GM12878 (cell line): ENCODE results near the gene NUFIP1. TPM values are rescaled to one million over a fixed set of nuclear protein-coding genes. Genes with fewer than 3 reads are reported as not detected.

Source experiments
- ESRRA ChIP-seq: IDR thresholded peaks from 2 replicates; pipeline ENCODE4 v1.6.1; 2012; ENCODE audit warnings: mild to moderate bottlenecking, low read length, improper control_type of control experiment
- GABPA ChIP-seq: IDR thresholded peaks from 2 replicates; pipeline ENCODE4 v1.6.1; 2014; ENCODE audit warnings: antibody characterized with exemption, low read depth, mild to moderate bottlenecking, inconsistent platforms
- MYC ChIP-seq: IDR thresholded peaks from 2 replicates; pipeline ENCODE4 v1.6.1; 2011; ENCODE audit warnings: mild to moderate bottlenecking, low read length, moderate library complexity, inconsistent platforms; ENCODE audit not compliant: insufficient read depth, insufficient replicate concordance, insufficient read length, severe bottlenecking
- NFYB ChIP-seq: IDR thresholded peaks from 2 replicates; pipeline ENCODE4 v1.6.1; 2011; ENCODE audit warnings: low read depth, mild to moderate bottlenecking, low read length, improper control_type of control experiment, moderate library complexity; ENCODE audit not compliant: insufficient read depth
- POU2F2 ChIP-seq: IDR thresholded peaks from 3 replicates; pipeline ENCODE4 v1.6.1; 2011; ENCODE audit warnings: low read depth, mild to moderate bottlenecking, low read length, borderline replicate concordance
- RB1 ChIP-seq: fragments of 450-650 bp; formaldehyde crosslinking; IDR thresholded peaks from 2 replicates; pipeline ENCODE4 v1.6.1; 2017; ENCODE audit warnings: mild to moderate bottlenecking, borderline replicate concordance
- SMAD5 ChIP-seq: IDR thresholded peaks from 2 replicates; pipeline ENCODE4 v1.6.1; 2016; ENCODE audit warnings: antibody characterized with exemption, low read depth
- SREBF2 ChIP-seq: IDR thresholded peaks from 2 replicates; pipeline ENCODE4 v1.6.1; 2012; ENCODE audit warnings: mild to moderate bottlenecking, low read length
- STAT1 ChIP-seq: fragments of 450-650 bp; conservative IDR thresholded peaks from 2 replicates; pipeline ENCODE4 v1.6.1; 2014; ENCODE audit warnings: antibody characterized with exemption, mild to moderate bottlenecking
- polyA plus RNA-seq, 11 experiments: library from polyadenylated mRNA; depleted of rRNA in 4 of 11; unstranded in 6 of 11; stranded (reverse) in 5 of 11; fragments of >200 nt; fragmentation: Nextera tagmentation in 4 of 11; fragmentation: Illumina TruSeq in 1 of 11; extraction: Ambion mirVana in 4 of 11; extraction: Trizol in 1 of 11; gene quantifications; 1 replicate in 1 of 11; 2 replicates in 10 of 11; pipeline versions ENCODE4 v1.2.1 to v1.2.3, GENCODE V29; 2011 to 2016; ENCODE audit warnings: inconsistent platforms in 2 of 11, missing spikeins in 2 of 11, low read depth in 1 of 11
- total RNA-seq, 4 experiments: library from RNA; depleted of rRNA in 3 of 4; stranded (reverse); fragments of >200 nt in 3 of 4; fragmentation: Illumina TruSeq in 1 of 4; extraction: Trizol in 1 of 4; gene quantifications; 2 replicates each; pipeline versions ENCODE4 v1.2.1 to v1.2.3, GENCODE V29; 2013 to 2021
- TF ChIP-seq, protein P1 (sequence below): fragments of 150-350 bp; IDR thresholded peaks from 2 replicates; pipeline ENCODE4 v1.6.1; 2016; ENCODE audit warnings: low read depth, low read length
- TF ChIP-seq, protein P2 (sequence below): fragments of 450-650 bp; formaldehyde crosslinking; IDR thresholded peaks from 2 replicates; pipeline ENCODE4 v1.5.0; 2022; ENCODE audit warnings: mild to moderate bottlenecking, missing genetic modification characterization

NUFIP1 gene
- total and polyA plus RNA-seq, 10 of the 15 experiments (the other 5 are each of a cell fraction or from before 2014, with no cell fraction given): 2.5 to 11.2 (median 7.0) TPM

DNA sequence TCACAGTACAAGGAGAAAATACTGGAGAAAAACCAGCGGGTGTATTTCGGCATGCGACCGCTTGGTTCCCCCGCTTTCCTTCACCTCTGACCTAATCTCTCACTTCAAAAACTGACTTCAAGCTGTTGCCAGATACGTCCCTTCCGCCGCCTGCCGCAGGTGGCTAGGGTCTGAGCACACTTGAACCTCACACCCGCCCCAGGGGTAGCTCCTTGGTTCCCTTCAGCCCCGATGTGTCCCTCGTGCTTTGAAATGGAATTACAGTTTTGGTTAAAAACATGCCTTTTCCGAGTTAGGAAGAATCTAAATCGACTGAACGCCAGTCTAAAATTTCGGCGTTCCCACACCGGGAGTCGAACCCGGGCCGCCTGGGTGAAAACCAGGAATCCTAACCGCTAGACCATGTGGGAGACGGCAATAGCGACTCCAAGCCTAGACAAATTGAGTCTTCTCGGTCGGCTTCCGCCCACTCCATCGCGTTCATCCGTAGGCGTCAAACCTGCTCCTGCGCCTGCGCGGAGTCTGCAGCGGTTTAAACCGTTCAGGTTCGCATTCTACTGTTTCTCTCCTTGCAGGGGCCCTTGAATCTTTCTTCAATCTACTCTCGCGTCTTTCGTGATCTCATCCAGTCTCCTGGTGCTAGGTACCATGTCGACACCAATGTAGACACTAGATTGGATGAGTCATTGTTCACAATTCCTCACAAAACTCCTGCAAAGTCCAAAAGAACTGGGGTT, 71.5 kb downstream of the NUFIP1 start (continued):
- TF ChIP-seq, protein P1, sequence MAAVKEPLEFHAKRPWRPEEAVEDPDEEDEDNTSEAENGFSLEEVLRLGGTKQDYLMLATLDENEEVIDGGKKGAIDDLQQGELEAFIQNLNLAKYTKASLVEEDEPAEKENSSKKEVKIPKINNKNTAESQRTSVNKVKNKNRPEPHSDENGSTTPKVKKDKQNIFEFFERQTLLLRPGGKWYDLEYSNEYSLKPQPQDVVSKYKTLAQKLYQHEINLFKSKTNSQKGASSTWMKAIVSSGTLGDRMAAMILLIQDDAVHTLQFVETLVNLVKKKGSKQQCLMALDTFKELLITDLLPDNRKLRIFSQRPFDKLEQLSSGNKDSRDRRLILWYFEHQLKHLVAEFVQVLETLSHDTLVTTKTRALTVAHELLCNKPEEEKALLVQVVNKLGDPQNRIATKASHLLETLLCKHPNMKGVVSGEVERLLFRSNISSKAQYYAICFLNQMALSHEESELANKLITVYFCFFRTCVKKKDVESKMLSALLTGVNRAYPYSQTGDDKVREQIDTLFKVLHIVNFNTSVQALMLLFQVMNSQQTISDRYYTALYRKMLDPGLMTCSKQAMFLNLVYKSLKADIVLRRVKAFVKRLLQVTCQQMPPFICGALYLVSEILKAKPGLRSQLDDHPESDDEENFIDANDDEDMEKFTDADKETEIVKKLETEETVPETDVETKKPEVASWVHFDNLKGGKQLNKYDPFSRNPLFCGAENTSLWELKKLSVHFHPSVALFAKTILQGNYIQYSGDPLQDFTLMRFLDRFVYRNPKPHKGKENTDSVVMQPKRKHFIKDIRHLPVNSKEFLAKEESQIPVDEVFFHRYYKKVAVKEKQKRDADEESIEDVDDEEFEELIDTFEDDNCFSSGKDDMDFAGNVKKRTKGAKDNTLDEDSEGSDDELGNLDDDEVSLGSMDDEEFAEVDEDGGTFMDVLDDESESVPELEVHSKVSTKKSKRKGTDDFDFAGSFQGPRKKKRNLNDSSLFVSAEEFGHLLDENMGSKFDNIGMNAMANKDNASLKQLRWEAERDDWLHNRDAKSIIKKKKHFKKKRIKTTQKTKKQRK: no peak
- TF ChIP-seq, protein P2, sequence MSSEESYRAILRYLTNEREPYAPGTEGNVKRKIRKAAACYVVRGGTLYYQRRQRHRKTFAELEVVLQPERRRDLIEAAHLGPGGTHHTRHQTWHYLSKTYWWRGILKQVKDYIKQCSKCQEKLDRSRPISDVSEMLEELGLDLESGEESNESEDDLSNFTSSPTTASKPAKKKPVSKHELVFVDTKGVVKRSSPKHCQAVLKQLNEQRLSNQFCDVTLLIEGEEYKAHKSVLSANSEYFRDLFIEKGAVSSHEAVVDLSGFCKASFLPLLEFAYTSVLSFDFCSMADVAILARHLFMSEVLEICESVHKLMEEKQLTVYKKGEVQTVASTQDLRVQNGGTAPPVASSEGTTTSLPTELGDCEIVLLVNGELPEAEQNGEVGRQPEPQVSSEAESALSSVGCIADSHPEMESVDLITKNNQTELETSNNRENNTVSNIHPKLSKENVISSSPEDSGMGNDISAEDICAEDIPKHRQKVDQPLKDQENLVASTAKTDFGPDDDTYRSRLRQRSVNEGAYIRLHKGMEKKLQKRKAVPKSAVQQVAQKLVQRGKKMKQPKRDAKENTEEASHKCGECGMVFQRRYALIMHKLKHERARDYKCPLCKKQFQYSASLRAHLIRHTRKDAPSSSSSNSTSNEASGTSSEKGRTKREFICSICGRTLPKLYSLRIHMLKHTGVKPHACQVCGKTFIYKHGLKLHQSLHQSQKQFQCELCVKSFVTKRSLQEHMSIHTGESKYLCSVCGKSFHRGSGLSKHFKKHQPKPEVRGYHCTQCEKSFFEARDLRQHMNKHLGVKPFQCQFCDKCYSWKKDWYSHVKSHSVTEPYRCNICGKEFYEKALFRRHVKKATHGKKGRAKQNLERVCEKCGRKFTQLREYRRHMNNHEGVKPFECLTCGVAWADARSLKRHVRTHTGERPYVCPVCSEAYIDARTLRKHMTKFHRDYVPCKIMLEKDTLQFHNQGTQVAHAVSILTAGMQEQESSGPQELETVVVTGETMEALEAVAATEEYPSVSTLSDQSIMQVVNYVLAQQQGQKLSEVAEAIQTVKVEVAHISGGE: no peak
- TF ChIP-seq SREBF2: peak; percentile 100
- no peak for TF ChIP-seq MYC
- TF ChIP-seq NFYB: no peak
- no peak for TF ChIP-seq ESRRA
- TF ChIP-seq GABPA: peak; percentile 69; the same call in 1 of the 2 replicates
- no peak for TF ChIP-seq POU2F2
- no peak for TF ChIP-seq SMAD5
- peak; percentile 35; the same call in 1 of the 2 replicates for TF ChIP-seq RB1
- peak; percentile 97 for TF ChIP-seq STAT1
